H9 (cell line): Measurements from ENCODE around the gene KANSL1. TPM values are rescaled to one million over a fixed set of nuclear protein-coding genes. Genes with fewer than 3 reads are reported as not detected.

ENCODE experiments used
- DNase-seq: peaks from one replicate; pipeline ENCODE4 v3.0.0-alpha.2; 2017
- H2AFZ ChIP-seq: one replicate; pipeline ENCODE4 v1.6.1; 2013; ENCODE audit warnings: mild to moderate bottlenecking, low read length, control low read depth, moderate library complexity
- H2AK5ac ChIP-seq: 2 replicates; pipeline ENCODE4 v1.6.1; 2013; ENCODE audit warnings: low read length, control low read depth, mixed read lengths; ENCODE audit not compliant: insufficient read length
- H2BK120ac ChIP-seq: one replicate; pipeline ENCODE4 v1.6.1; 2013; ENCODE audit warnings: low read depth, mild to moderate bottlenecking, low read length, control low read depth, inconsistent platforms; ENCODE audit not compliant: poor library complexity, severe bottlenecking
- H2BK12ac ChIP-seq: 2 replicates; pipeline ENCODE4 v1.6.1; 2013; ENCODE audit warnings: low read length, control low read depth, mixed read lengths, low read depth; ENCODE audit not compliant: insufficient read length
- H2BK15ac ChIP-seq: 2 replicates; pipeline ENCODE4 v1.6.1; 2013; ENCODE audit warnings: low read depth, low read length, control low read depth
- H2BK20ac ChIP-seq: one replicate; pipeline ENCODE4 v1.6.1; 2013; ENCODE audit warnings: low read depth, mild to moderate bottlenecking, low read length, control low read depth, inconsistent platforms; ENCODE audit not compliant: poor library complexity, severe bottlenecking
- H2BK5ac ChIP-seq: 2 replicates; pipeline ENCODE4 v1.6.1; 2013; ENCODE audit warnings: low read length, control low read depth, mixed read lengths; ENCODE audit not compliant: insufficient read length
- H3K14ac ChIP-seq: 2 replicates; pipeline ENCODE4 v1.6.1; 2013; ENCODE audit warnings: low read length, control low read depth; ENCODE audit not compliant: insufficient read depth
- H3K18ac ChIP-seq: 2 replicates; pipeline ENCODE4 v1.6.1; 2013; ENCODE audit warnings: low read depth, mild to moderate bottlenecking, mixed read lengths, low read length, control low read depth; ENCODE audit not compliant: insufficient read length
- H3K23ac ChIP-seq: 2 replicates; pipeline ENCODE4 v1.6.1; 2013; ENCODE audit warnings: low read length, control low read depth, mixed read lengths, low read depth; ENCODE audit not compliant: insufficient read length
- H3K23me2 ChIP-seq: 2 replicates; pipeline ENCODE4 v1.6.1; 2013; ENCODE audit warnings: low read depth, mild to moderate bottlenecking, mixed read lengths, low read length, control low read depth; ENCODE audit not compliant: insufficient read length, poor library complexity, severe bottlenecking
- H3K27ac ChIP-seq: 2 replicates; pipeline ENCODE4 v1.5.1; 2013; ENCODE audit warnings: low read length, control low read depth, mixed read lengths, low read depth; ENCODE audit not compliant: insufficient read length
- H3K27me3 ChIP-seq: 2 replicates; pipeline ENCODE4 v1.6.1; 2013; ENCODE audit warnings: low read length, control low read depth, inconsistent platforms; ENCODE audit not compliant: insufficient read depth
- H3K4ac ChIP-seq: 2 replicates; pipeline ENCODE4 v1.6.1; 2013; ENCODE audit warnings: low read depth, mild to moderate bottlenecking, control low read depth, inconsistent platforms, low read length, moderate library complexity
- H3K4me1 ChIP-seq: 2 replicates; pipeline ENCODE4 v1.6.1; 2013; ENCODE audit warnings: low read length, control low read depth, inconsistent platforms; ENCODE audit not compliant: insufficient read depth
- H3K4me2 ChIP-seq: 2 replicates; pipeline ENCODE4 v1.6.1; 2013; ENCODE audit warnings: low read length, control low read depth, mixed read lengths; ENCODE audit not compliant: insufficient read length, insufficient read depth
- H3K56ac ChIP-seq: 2 replicates; pipeline ENCODE4 v1.6.1; 2013; ENCODE audit warnings: low read depth, mild to moderate bottlenecking, mixed read lengths, low read length, control low read depth; ENCODE audit not compliant: insufficient read length
- H3K79me1 ChIP-seq: 2 replicates; pipeline ENCODE4 v1.6.1; 2013; ENCODE audit warnings: low read depth, mild to moderate bottlenecking, moderate library complexity, low read length, control low read depth, inconsistent platforms; ENCODE audit not compliant: insufficient read depth, poor library complexity, severe bottlenecking
- H3K79me2 ChIP-seq: 2 replicates; pipeline ENCODE4 v1.6.1; 2013; ENCODE audit warnings: low read length, control low read depth, inconsistent platforms; ENCODE audit not compliant: insufficient read depth
- H3K9ac ChIP-seq: 2 replicates; pipeline ENCODE4 v1.6.1; 2013; ENCODE audit warnings: low read length, control low read depth, mixed read lengths; ENCODE audit not compliant: insufficient read length; ENCODE audit errors: extremely low read depth
- H3K9me3 ChIP-seq: one replicate; pipeline ENCODE4 v1.6.1; 2013; ENCODE audit warnings: low read depth, low read length, inconsistent platforms; ENCODE audit not compliant: control insufficient read depth
- H3T11ph ChIP-seq: one replicate; pipeline ENCODE4 v1.6.1; 2013; ENCODE audit warnings: mild to moderate bottlenecking, low read length, control low read depth, inconsistent platforms
- H4K20me1 ChIP-seq: one replicate; pipeline ENCODE4 v1.6.1; 2013; ENCODE audit not compliant: control insufficient read depth, insufficient read length, insufficient read depth
- H4K5ac ChIP-seq: 2 replicates; pipeline ENCODE4 v1.6.1; 2013; ENCODE audit warnings: low read depth, mild to moderate bottlenecking, mixed read lengths, low read length, control low read depth; ENCODE audit not compliant: insufficient read length
- H4K8ac ChIP-seq: replicated peaks from 2 replicates; pipeline ENCODE4 v1.6.1; 2013; ENCODE audit warnings: low read length, control low read depth, mixed read lengths, low read depth; ENCODE audit not compliant: insufficient read length
- H4K91ac ChIP-seq: 2 replicates; pipeline ENCODE4 v1.6.1; 2013; ENCODE audit warnings: low read depth, mild to moderate bottlenecking, moderate library complexity, mixed read lengths, low read length, control low read depth; ENCODE audit not compliant: insufficient read length
- H3K27ac Mint-ChIP-seq, 3 experiments: 2 replicates in 2 of 3; 3 replicates in 1 of 3; pipeline ENCODE4 v1.8.0; 2020 to 2021; ENCODE audit warnings: mixed read lengths in 3 of 3, mild to moderate bottlenecking in 1 of 3, moderate library complexity in 1 of 3
- H3K27me3 Mint-ChIP-seq: 2 replicates; pipeline ENCODE4 v1.8.0; 2021; ENCODE audit warnings: low read depth, mild to moderate bottlenecking, moderate library complexity, mixed read lengths
- H3K36me3 Mint-ChIP-seq, 3 experiments: 2 replicates in 2 of 3; 3 replicates in 1 of 3; pipeline ENCODE4 v1.8.0; 2020 to 2021; ENCODE audit warnings: low read depth in 3 of 3, mixed read lengths in 3 of 3; ENCODE audit not compliant: insufficient read depth in 1 of 3
- H3K4me1 Mint-ChIP-seq, 2 experiments: 2 replicates each; pipeline ENCODE4 v1.8.0; 2020; ENCODE audit warnings: mixed read lengths in 2 of 2
- H3K4me3 Mint-ChIP-seq, 2 experiments: 2 replicates in 1 of 2; 3 replicates in 1 of 2; pipeline ENCODE4 v1.8.0; 2020 to 2021; ENCODE audit warnings: mild to moderate bottlenecking in 2 of 2, mixed read lengths in 2 of 2, moderate library complexity in 1 of 2
- H3K9me3 Mint-ChIP-seq, 2 experiments: 2 replicates in 1 of 2; 3 replicates in 1 of 2; pipeline ENCODE4 v1.8.0; 2020; ENCODE audit warnings: mild to moderate bottlenecking in 2 of 2, mixed read lengths in 2 of 2, moderate library complexity in 1 of 2
- WGBS: extraction: QIAGEN DNeasy Blood & Tissue Kit; methylation state at CpG from one replicate; pipeline ENCODE4 v1.1.7; 2013; ENCODE audit warnings: missing lambda C conversion rate, low lambda C conversion rate, mixed read lengths; ENCODE audit not compliant: insufficient read length; ENCODE audit errors: extremely low coverage; 5-methylcytosine and 5-hydroxymethylcytosine counted together
- total RNA-seq: library from RNA; stranded (reverse); gene quantifications from 2 replicates; pipeline ENCODE4 v1.2.1, GENCODE V29; 2021
- TF ChIP-seq, protein P1 (sequence below): fragments of 200-600 bp; sonication (generic); conservative IDR thresholded peaks from 3 replicates; pipeline ENCODE4 v1.8.0; 2021; ENCODE audit warnings: antibody characterized with exemption, mild to moderate bottlenecking

Gene KANSL1
- total RNA-seq, 1 experiment from 2014 or later, result 114 TPM

DNA sequence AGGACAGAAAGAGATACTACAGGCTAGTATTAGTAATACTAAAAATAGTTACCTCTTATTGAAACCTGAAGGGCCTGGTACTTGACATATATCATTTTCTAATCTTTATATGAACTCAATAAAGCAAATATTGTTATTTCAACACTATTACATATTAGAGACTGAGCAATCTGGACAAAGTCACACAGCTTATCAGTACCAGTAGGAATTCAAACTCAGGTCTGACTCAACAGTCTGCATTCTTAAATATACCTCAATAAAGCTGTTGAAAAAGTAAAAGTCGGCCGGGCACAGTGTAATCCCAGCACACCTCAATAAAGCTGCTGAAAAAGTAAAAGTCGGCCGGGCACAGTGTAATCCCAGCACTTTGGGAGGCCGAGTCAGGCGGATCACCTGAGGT lies 67.4 kb downstream of the KANSL1 start:
- no peak overlapping the region for H2AK5ac ChIP-seq
- no peak overlapping the region for H3K4me3 Mint-ChIP-seq
- H4K20me1 ChIP-seq, result no peaks in the 10 kb centered on the region
- no peak overlapping the region for H2AFZ ChIP-seq
- H3K23ac ChIP-seq, result no peak overlapping the region
- H3K56ac ChIP-seq, result no peak overlapping the region
- no peak overlapping the region for H3K9ac ChIP-seq
- H2BK120ac ChIP-seq, result no peak overlapping the region
- H3K79me1 ChIP-seq, result no peaks in the 10 kb centered on the region
- no peak overlapping the region for H3K4ac ChIP-seq
- H3K79me2 ChIP-seq, result peaks cover 73% of the 10 kb centered on the region; the same call in 1 of the 2 replicates
- H4K8ac ChIP-seq, result no peak overlapping the region
- H2BK5ac ChIP-seq, result no peak overlapping the region
- no peak overlapping the region for H3K27ac ChIP-seq
- H3K27me3 Mint-ChIP-seq, result no peaks in the 10 kb centered on the region
- no peak overlapping the region for H3K27ac Mint-ChIP-seq
- H3K9me3 ChIP-seq, result no peaks in the 10 kb centered on the region
- no peak overlapping the region for H3T11ph ChIP-seq
- no peak overlapping the region for H3K4me2 ChIP-seq
- peaks cover 65 to 71% of the 10 kb centered on the region in 2 experiments for H3K4me1 Mint-ChIP-seq
- WGBS, result no CpG with 5 or more reads among the region's 6 CpGs
- no peak overlapping the region for H2BK12ac ChIP-seq
- H2BK15ac ChIP-seq, result no peak overlapping the region
- H3K27me3 ChIP-seq, result no peaks in the 10 kb centered on the region
- no peak overlapping the region for H3K18ac ChIP-seq
- H2BK20ac ChIP-seq, result no peak overlapping the region
- peaks cover 0 to 8% (median 4%) of the 10 kb centered on the region in 3 experiments; a peak in 3 of 7 replicates for H3K36me3 Mint-ChIP-seq
- H4K91ac ChIP-seq, result no peak overlapping the region
- TF ChIP-seq, protein P1, sequence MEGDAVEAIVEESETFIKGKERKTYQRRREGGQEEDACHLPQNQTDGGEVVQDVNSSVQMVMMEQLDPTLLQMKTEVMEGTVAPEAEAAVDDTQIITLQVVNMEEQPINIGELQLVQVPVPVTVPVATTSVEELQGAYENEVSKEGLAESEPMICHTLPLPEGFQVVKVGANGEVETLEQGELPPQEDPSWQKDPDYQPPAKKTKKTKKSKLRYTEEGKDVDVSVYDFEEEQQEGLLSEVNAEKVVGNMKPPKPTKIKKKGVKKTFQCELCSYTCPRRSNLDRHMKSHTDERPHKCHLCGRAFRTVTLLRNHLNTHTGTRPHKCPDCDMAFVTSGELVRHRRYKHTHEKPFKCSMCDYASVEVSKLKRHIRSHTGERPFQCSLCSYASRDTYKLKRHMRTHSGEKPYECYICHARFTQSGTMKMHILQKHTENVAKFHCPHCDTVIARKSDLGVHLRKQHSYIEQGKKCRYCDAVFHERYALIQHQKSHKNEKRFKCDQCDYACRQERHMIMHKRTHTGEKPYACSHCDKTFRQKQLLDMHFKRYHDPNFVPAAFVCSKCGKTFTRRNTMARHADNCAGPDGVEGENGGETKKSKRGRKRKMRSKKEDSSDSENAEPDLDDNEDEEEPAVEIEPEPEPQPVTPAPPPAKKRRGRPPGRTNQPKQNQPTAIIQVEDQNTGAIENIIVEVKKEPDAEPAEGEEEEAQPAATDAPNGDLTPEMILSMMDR, result no peak
- no peak overlapping the region for H3K14ac ChIP-seq
- no peaks in the 10 kb centered on the region for H3K23me2 ChIP-seq
- DNase-seq, result no peak
- H4K5ac ChIP-seq, result no peak overlapping the region
- H3K4me1 ChIP-seq, result peaks cover 2% of the 10 kb centered on the region; the same call in 1 of the 2 replicates
- no peaks in the 10 kb centered on the region for H3K9me3 Mint-ChIP-seq
